T47D (cell line): ENCODE data around the gene TBC1D30.
"Not testable (repeated sequence)": the region's sequence is repeated elsewhere in the genome, so short reads cannot be mapped to it uniquely, and the experiment has no call there.

ENCODE experiments used
- DNase-seq, 2 experiments: peaks; one replicate each; pipeline versions ENCODE4 v3.0.0 to v3.0.0-alpha.2; 2011 to 2012; ENCODE audit warnings: low read depth in 1 of 2, low spot score in 1 of 2
- JUND ChIP-seq: IDR thresholded peaks from 2 replicates; pipeline ENCODE4 v1.6.1; 2012; ENCODE audit warnings: low read depth
- in situ Hi-C: cut with HindIII; loops from 2 replicates; pipeline ENCODE4 v1.10.0; 2016; ENCODE audit warnings: low sequenced_read_pairs, low pct_unique_long_range_greater_than_20kb

Gene TBC1D30

GRCh38 chr12:64793610-64794009 is 30.8 kb upstream of the TBC1D30 start:
- no peak for TF ChIP-seq JUND
- in situ Hi-C loops = no loop called here
- DNase-seq = peak in 1 of 2 experiments; percentile 28

GRCh38 chr12:64794305-64794704 is 30.1 kb upstream of the TBC1D30 start:
- TF ChIP-seq JUND = no peak
- in situ Hi-C loops = no loop called here
- no peak for DNase-seq

- peak; percentile 49; the same call in 1 of the 2 replicates for TF ChIP-seq JUND
- DNase-seq = peak; percentile 59 to 98
- in situ Hi-C loops = no loop called here
Observed at GRCh38 chr12:64796205-64796845, 28.1 kb upstream of the TBC1D30 start.

- TF ChIP-seq JUND = no peak
- peak in 1 of 2 experiments; percentile 61 for DNase-seq
- in situ Hi-C loops = no loop called here
Observed at GRCh38 chr12:64797156-64797555, 27.3 kb upstream of the TBC1D30 start.

GRCh38 chr12:64798165-64798564 is 26.3 kb upstream of the TBC1D30 start:
- TF ChIP-seq JUND = no peak
- in situ Hi-C loops = no loop called here
- no peak for DNase-seq

- DNase-seq = no peak
- TF ChIP-seq JUND = no peak
- in situ Hi-C loops = no loop called here
Observed at GRCh38 chr12:64800640-64801039, 23.8 kb upstream of the TBC1D30 start.

- DNase-seq = no peak
- no peak for TF ChIP-seq JUND
- in situ Hi-C loops = no loop called here
Observed at GRCh38 chr12:64801381-64801780, 23.1 kb upstream of the TBC1D30 start.

GRCh38 chr12:64802180-64802775 is 22.2 kb upstream of the TBC1D30 start:
- peak; percentile 63 to 70 for DNase-seq
- in situ Hi-C loops = not testable (repeated sequence)

GRCh38 chr12:64806173-64806572 is 18.3 kb upstream of the TBC1D30 start:
- in situ Hi-C loops = no loop called here
- TF ChIP-seq JUND = no peak
- DNase-seq = no peak

- DNase-seq = no peak
- in situ Hi-C loops = no loop called here
- TF ChIP-seq JUND = no peak
Observed at GRCh38 chr12:64806593-64807460, 17.6 kb upstream of the TBC1D30 start.

- no peak for DNase-seq
Observed at GRCh38 chr12:64808110-64808509, 16.3 kb upstream of the TBC1D30 start.

GRCh38 chr12:64810831-64811230 is 13.6 kb upstream of the TBC1D30 start:
- TF ChIP-seq JUND = no peak
- in situ Hi-C loops = no loop called here
- DNase-seq = no peak

More at GRCh38 chr12:64808110-64808509, 16.3 kb upstream of the TBC1D30 start:
- in situ Hi-C loops = no loop called here
- no peak for TF ChIP-seq JUND

GRCh38 chr12:64813723-64814122 is 10.7 kb upstream of the TBC1D30 start:
- DNase-seq = no peak
- in situ Hi-C loops = no loop called here
- TF ChIP-seq JUND = no peak
